Measurements from ENCODE around the gene PGK2. TPM values are rescaled to one million over a fixed set of nuclear protein-coding genes. Genes with fewer than 3 reads are reported as not detected.

PGK2 gene
- total RNA-seq, 4 donors from 2014 or later = not detected

DNA sequence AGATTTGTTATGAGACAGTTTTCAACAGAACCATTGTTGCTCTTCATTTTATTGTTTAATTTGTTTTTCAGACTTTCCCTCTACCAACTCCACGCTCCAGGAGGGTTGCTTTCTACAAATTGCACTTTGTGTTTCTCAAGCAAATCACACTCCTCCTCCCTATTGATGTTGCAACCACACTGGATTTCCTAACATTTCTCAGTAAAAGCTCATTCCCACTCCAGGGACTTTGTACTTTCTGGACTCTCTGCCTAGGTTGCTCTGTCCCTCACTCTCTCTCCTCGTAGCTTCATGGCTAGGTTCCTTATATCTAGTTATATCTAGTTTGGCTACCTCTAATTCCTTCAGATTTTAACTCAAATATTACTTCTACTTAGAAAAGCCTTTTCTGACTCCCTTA, 20.3 kb downstream of the PGK2 start:
- 63 to 73% methylated on average over 2 of the region's 2 CpGs for WGBS, 2 donors
- intact Hi-C loops (cut with DNase I; ENCODE audit: low total_unique reads) = no loop called here
- H3K4me3 ChIP-seq (ENCODE audit: low read depth, poor library complexity, severe bottlenecking) = no peak overlapping the region
- no peak for DNase-seq (ENCODE audit: low spot score in 2 of 2)
- no peak for TF ChIP-seq POLR2A (IDR thresholded peaks at IDR 0.05)
- TF ChIP-seq, protein P1, sequence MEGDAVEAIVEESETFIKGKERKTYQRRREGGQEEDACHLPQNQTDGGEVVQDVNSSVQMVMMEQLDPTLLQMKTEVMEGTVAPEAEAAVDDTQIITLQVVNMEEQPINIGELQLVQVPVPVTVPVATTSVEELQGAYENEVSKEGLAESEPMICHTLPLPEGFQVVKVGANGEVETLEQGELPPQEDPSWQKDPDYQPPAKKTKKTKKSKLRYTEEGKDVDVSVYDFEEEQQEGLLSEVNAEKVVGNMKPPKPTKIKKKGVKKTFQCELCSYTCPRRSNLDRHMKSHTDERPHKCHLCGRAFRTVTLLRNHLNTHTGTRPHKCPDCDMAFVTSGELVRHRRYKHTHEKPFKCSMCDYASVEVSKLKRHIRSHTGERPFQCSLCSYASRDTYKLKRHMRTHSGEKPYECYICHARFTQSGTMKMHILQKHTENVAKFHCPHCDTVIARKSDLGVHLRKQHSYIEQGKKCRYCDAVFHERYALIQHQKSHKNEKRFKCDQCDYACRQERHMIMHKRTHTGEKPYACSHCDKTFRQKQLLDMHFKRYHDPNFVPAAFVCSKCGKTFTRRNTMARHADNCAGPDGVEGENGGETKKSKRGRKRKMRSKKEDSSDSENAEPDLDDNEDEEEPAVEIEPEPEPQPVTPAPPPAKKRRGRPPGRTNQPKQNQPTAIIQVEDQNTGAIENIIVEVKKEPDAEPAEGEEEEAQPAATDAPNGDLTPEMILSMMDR (IDR thresholded peaks at IDR 0.05) = no peak

DNA sequence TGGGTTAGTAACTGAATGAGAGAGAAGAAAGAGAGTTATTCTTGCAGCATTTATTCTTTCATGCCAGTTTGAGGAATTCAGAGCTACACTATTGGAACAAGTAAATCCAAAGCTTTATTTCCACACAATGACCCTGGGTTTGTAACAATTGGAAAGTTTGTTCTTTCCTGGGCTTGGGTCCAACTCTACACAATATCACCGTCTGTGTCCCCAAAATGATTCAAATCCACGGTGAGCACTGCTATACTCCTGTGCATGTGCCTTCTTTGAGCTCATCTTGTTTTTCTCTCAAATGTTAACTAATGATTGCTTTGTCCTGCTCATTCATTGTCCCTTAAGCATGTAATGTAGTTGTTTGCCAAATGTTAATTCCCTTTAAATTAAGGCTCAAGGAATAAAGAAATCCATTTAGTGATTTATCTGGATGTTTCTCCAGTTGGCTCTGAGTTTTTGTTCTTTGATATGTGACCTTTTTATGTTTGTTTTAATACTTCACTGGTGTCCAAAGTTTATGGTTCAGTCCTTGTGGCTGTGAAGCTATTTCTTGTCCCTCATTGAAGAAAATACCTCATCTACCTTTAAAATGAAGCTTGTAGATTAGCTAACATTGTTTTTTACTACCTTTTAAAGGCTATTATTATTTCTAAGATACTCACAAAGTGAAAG, 22.4 kb downstream of the PGK2 start:
- 52% methylated on average over 2 of the region's 2 CpGs for WGBS, 2 donors
- no peak overlapping the region for H3K4me3 ChIP-seq (ENCODE audit: low read depth, poor library complexity, severe bottlenecking)

DNA sequence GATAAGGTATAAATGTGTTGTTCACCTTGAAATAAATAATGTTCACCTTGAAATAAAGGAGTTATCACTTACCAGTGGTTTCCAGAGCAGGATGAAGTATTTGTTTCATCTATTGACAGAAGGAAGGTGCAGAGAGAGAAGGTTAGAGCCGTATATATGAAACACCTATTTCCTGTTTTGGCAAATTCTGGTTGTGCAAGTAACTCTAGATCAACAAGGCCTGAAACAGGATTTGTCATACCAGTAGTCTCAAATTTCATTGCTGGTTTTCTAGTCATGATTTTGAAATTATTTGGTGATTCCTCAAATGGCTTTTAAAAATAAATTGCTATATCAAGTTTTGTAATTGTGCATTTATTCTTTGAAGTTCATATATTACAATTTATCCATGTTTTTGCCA, 42.8 kb downstream of the PGK2 start, which contains the start of gene CRISP3:
TSS of gene CRISP3 (minus strand) at position 130 of the 400 bp plus-strand sequence. CDS start at position 109, 21 bp downstream.
- DNase-seq (ENCODE audit: low spot score in 2 of 2) = no peak
- 24 to 49% methylated on average over 1 of the region's 1 CpG for WGBS, 2 donors
- no peak for TF ChIP-seq POLR2A (IDR thresholded peaks at IDR 0.05)
- TF ChIP-seq, protein P1 (IDR thresholded peaks at IDR 0.05) = no peak
- intact Hi-C loops (cut with DNase I; ENCODE audit: low total_unique reads) = no loop called here
- H3K4me3 ChIP-seq (ENCODE audit: low read depth, poor library complexity, severe bottlenecking) = no peak within 1 kb of the TSS

More for the DNA sequence above, 22.4 kb downstream of the PGK2 start:
- DNase-seq (ENCODE audit: low spot score in 2 of 2) = no peak
- intact Hi-C loops (cut with DNase I; ENCODE audit: low total_unique reads) = no loop called here
- TF ChIP-seq, protein P1 (IDR thresholded peaks at IDR 0.05) = no peak

DNA sequence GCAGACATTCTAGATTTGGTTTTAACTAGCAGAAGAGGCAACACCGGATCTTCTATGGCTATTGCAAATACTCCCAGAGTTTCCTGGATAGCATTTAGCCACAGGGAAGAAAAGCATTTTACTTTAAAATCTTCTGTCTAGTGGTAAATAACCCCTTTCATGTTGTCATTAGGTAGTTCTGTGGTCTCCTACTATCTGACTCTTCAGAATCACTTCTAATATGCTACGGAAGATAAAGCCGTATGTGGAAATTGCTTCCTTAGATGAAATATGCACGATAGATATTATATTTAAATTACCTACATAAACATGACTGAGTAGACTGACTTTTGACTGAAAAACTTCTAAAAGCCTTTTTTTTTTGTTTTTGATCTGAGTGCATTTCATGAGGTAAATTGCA, 43.7 kb downstream of the PGK2 start:
- intact Hi-C loops (cut with DNase I; ENCODE audit: low total_unique reads) = no loop called here
- DNase-seq (ENCODE audit: low spot score in 2 of 2) = no peak
- TF ChIP-seq, protein P1 (IDR thresholded peaks at IDR 0.05) = no peak
- TF ChIP-seq POLR2A (IDR thresholded peaks at IDR 0.05) = no peak
- no peak overlapping the region for H3K4me3 ChIP-seq (ENCODE audit: low read depth, poor library complexity, severe bottlenecking)
- WGBS, 2 donors = 79 to 81% methylated on average over 4 of the region's 4 CpGs

DNA sequence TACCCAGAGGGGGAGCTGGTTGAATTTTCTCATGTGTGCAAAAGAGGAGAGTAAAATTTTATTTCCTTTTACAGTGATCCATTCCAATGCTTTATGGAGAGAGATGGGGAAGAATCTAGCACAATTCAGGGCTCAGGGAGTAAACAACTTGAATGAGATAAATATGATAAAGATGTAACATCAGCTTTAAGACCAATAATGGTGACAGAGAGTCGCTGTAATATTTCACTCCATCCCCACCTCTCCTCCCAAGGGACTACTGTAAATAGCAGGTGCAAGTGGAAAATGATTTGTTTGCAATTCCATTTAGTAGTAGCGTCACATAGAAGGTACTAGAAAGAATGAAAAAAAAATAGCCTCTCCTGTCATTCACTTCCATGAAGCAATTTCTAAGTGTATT, 47.7 kb downstream of the PGK2 start:
- 87 to 90% methylated on average over 2 of the region's 2 CpGs for WGBS, 2 donors
- TF ChIP-seq, protein P1 (IDR thresholded peaks at IDR 0.05) = no peak
- H3K4me3 ChIP-seq (ENCODE audit: low read depth, poor library complexity, severe bottlenecking) = no peak overlapping the region
- no peak for DNase-seq (ENCODE audit: low spot score in 2 of 2)
- intact Hi-C loops (cut with DNase I; ENCODE audit: low total_unique reads) = no loop called here

DNA sequence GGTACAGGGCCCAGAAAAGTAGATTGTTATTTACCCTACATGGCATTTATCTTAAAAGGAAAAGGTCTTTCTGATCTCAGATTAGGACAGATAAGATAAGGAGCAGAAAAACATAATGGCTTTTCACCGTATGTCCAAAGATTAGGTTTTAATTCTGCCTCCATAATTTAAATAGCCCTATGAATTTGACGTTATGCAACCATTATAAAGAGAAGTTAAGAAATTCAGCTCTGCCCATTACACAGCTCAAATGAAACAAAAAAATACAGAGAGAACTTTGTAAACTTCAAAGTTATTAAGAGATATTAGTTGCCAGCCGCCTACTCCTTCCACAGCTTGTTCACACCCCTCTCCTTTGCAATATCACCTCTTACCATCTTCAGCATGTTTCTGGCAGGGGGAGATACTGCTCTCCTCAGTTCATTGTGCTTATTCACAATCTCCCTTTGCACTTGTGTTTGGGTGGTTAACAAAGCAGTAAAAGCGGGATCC, 51.0 kb downstream of the PGK2 start:
- intact Hi-C loops (cut with DNase I; ENCODE audit: low total_unique reads) = no loop called here
- no peak for TF ChIP-seq POLR2A (IDR thresholded peaks at IDR 0.05)
- TF ChIP-seq, protein P1 (IDR thresholded peaks at IDR 0.05) = no peak
- WGBS, 2 donors = 62 to 66% methylated on average over 4 of the region's 4 CpGs
- H3K4me3 ChIP-seq (ENCODE audit: low read depth, poor library complexity, severe bottlenecking) = no peak overlapping the region
- DNase-seq (ENCODE audit: low spot score in 2 of 2) = no peak
